Kidney glomerular epithelial cell (primary cell): ENCODE results near the gene RBBP5.

Experiments used
- DNase-seq: peaks from one replicate; lab custom pipeline; 2025; lab: John Stamatoyannopoulos, UW

The RBBP5 gene

DNA sequence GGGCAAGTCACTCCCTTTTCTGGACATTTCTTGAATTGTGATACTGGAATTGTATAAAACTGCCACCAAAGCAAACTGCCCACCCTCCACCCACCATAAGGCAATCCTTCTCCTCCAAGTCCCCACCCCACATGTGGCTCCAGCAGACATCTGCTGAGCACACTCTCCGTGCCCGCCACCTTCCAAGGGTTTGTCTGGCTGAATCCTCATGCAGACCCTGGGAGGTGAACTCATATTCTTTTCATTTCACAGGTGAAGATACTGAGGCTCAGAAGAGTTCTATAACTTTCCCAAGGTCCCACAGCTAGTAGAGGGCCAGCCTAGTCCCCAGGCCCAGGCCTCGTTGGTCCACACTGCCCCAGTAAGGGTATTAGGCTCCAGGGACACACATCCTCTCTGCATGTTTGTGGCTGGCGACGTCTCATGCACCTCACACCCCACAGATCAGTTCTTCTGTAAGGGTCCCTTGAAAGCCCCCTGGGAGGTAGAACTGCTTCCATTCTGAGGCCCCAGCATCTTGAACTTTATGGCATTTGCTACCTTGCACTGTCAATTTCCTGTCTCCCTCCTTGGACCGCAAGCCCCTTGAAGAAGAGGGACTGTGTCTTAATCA, 64.7 kb downstream of the RBBP5 start:
- DNase-seq = no peak

GRCh38 chr1:205056188-205056611, 65.6 kb downstream of the RBBP5 start:
- no peak for DNase-seq

GRCh38 chr1:205054013-205054412, 67.8 kb downstream of the RBBP5 start:
- DNase-seq = no peak

DNA sequence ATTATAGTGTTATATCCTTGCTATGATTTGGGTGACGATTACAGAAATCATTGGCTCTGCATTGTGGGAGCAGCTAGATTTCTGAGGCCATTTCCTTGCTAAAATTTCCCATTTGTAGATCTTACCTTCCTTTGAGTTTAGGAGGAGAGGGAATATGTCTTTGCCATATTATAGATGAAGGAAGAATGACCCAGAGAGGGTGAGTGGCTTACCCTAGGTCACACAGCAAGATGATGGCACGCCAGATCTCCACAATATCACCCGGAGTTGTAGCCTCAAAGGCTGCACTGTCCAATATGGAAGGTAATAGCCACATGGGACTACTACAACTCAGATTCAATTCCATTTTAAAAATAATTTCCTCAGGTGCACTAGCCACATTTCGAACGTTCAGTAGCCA, 68.5 kb downstream of the RBBP5 start:
- no peak for DNase-seq

DNA sequence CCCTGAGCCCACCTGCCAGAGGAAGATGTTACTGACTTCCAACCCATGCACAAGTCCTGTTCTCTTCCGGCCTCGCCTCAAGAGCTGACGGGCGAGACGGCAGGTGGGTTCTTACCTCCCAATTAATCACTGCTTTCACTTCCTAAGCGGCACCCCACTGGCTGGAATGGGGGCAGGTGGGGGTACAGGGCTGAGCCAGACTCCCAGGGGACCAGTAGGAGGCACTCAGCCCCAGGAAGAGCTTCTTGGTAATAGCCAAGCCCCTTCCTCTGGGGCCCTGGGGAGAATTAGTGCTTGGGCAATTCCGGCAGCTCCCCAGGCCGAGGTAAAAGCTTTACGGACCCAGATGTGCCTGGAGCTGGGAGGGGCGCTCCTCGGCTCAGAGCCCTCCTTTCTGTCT, 69.1 kb downstream of the RBBP5 start:
- DNase-seq = no peak

GRCh38 chr1:205049479-205049878, 72.3 kb downstream of the RBBP5 start:
- DNase-seq = no peak

DNA sequence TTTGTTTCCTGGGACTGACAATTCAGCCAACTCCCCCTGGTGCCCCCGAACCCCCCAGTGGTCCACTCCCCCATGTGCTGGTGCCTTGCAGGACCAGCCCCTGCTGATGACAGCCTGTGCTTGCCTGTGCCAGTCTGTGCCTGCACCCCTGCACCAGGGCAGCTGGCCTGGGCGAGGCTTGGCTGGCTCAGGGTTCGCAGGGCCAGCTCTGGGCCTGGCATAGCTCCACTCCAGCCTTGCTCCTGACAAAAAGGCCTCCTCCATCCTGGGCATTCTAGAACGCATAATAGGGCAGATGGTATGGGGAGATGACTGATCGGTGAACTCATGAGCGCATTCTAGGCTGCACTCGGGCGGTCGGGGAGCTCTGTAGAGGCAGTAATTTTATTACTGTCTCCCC, 73.4 kb downstream of the RBBP5 start:
- no peak for DNase-seq

GRCh38 chr1:205047764-205048231, 74.0 kb downstream of the RBBP5 start:
- DNase-seq = no peak

DNA sequence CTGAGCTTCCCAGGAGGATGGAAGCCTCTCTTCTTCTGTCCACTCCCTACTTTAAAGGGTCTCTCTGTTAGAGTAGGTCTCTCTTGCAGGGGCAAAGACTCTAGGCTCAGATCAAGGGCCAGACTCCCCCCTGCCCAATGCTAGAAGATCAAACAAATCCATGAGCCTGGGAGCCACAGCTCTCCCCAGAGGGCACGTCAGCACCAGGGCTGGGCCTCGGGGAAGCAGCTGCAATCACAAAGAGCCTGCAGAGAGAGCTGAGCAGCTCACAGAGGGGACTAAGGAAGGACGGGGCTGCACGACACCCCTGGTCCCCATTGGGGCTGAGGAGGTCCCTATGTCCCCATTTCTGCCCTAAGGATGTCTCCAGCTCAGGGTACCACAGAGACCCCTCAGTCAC, 74.9 kb downstream of the RBBP5 start:
- no peak for DNase-seq

DNA sequence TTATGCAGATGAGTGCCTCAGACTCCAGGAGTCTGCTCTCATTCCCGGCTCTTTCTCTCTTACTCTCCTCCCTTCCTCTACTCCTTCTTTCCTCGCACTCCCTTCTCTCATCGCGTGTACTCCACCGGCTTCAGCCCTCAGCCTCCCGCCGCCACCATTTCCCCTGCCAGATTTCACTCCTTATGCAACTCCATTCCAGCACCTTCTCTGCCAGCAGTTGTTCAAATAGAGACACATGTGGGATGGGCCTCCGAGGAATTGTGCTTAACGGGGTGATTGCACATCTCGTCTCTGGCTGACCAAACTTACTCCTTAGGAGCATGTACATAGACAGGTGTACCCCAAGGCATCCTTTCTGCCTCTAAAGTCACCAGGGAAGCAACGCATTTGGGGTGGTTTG, 76.6 kb downstream of the RBBP5 start:
- DNase-seq = no peak

DNA sequence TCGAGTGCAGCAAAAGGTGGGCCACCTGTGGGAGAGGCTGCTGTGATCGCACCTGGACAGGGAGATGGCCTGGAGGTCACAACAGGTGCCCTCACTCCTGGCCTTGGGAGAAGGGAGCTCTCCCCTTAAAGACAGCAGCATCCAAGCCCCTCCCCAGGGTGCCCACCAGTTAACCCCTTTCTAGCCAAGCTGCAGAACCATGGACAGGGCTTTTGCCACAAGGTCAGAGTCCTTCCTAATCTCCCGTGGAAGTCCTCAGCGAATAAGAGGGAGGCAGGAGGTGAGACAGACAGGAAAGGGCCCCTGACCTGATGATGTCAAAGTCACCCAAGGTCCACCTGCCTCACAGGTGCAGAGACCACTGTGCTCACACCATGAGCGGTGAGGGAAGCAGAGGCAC, 77.0 kb downstream of the RBBP5 start:
- DNase-seq = no peak

GRCh38 chr1:205043866-205044265, 77.9 kb downstream of the RBBP5 start:
- DNase-seq = no peak

- no peak for DNase-seq
These were observed 78.6 kb downstream of the RBBP5 start, which contains the start of gene CNTN2 for GRCh38 chr1:205042911-205043806. CNTN2 (plus strand) TSS chr1:205043212; CDS start chr1:205053186, 9,974 bp downstream.

DNA sequence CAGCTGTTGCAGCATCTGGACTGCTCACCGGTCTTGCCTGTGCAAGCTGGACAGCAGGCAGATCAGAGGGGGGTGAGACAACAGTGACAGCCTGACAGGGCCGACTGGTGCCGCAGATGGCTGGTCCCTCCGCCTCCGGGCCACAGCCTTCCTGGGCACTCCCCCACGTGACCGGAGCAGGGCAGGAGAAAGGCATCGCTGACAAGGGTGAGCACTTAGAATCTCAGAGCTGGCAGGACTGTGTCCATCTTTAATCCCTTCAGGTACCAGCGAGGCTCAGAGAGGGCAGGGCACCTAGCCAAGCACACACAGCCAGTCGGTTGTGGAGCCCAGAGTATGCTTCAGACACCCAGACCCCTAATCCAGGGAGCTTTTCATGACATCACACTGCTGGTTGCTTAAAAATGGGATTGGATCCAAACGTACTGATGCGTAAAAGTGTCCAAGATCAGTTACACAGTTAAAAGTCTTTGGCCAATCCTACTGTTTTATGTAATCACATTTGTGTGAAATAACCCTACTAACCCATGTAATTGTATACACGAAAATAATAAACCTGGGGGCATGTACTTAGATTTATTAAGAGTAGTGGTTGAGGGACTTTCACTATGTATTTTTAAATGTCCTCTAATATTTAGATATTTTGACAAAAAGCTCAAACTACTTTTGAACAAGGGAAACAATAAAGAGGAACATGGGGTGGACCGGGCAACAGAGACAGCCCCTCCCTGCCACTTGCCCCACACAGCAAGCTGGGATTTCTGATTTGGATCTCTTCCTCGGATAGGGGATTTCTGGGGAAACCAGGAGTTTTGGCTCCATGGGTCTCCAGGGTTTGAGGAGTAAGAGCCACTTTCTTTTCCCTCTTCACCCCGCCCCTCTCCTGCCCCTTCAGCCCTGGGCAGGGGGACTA, 79.5 kb downstream of the RBBP5 start:
- no peak for DNase-seq

DNA sequence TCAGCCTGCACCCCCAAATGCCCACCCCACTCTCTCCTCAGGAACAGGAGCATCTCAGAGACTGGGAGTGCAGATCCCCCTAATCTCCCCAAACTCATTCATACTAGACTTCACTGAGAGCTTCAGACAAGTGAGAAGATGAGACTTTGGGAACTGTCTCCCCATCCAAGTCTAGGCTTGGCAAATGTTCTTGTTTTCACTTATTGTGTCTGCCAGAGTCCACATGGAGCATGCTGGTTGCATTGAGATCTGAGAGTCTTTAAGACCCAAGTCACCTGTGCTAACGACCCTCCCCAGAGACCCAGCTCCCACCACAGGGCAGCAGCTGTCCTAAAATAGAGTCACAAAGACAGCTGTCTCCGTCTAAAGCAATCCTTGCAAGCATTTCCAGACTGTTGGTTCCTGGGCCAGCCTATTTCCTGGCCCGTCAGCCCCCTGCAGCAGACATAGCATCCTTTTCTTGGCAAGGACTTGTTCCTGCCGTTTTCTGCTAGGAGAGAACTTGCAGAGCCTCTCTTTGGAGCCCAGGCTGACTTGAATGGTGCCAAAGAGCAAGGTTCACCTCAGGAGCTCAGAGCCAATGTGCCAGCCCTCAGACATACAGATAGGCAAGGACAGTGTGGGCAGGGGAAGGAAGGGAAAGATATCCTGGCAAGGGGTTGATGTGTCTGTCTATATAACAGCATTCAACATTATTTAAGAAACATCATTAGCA, 80.6 kb downstream of the RBBP5 start:
- DNase-seq = no peak

DNA sequence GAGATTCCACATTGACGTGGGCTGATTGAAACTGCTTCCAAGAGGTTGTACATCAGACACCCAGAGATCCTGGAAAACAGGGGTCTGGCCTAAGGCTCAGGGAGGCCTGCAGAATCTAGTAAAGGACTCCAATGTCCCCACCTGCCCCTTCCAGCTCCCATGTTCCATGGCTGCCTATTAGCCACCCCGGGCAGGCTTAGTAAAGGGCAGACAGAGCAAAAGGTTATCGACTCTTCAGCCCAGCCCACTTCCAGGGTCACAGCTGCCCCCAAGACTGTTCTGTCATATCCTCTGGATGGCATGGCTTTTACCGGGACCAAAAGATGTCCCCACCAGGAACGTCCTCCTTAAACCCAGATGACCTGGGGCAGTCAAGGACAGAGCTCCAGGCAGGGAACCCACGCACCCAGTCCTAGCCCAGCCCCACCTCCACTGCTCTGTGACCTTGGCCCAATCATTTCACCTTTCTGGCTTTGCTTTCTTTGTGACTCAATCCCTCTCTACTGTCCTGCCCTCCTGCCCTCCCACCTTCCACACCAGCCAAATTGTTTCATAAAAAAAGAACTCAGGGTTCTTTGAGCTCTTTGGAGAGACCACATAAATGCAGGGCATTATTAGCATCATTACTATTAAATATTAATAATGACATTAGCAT, 83.5 kb downstream of the RBBP5 start:
- no peak for DNase-seq

GRCh38 chr1:205037539-205037938, 84.2 kb downstream of the RBBP5 start:
- DNase-seq = no peak
